Gastrocnemius medialis (tissue), 4 donors: ENCODE measurements around the gene CEP350.

ENCODE experiments used
- CTCF ChIP-seq, 5 experiments: fragments of 450-650 bp in 3 of 5; fragments of 200-600 bp in 2 of 5; sonication (generic) in 2 of 5; IDR thresholded peaks in 4 of 5; conservative IDR thresholded peaks in 1 of 5; 1 replicate in 4 of 5; 2 replicates in 1 of 5; pipeline ENCODE4 v1.5.1; 2016 to 2019; ENCODE audit warnings: antibody characterized with exemption in 5 of 5, mild to moderate bottlenecking in 3 of 5, moderate library complexity in 3 of 5
- POLR2A ChIP-seq, 2 donors: fragments of 450-650 bp; IDR thresholded peaks; one replicate each; pipeline ENCODE4 v1.6.1; 2017; ENCODE audit warnings: antibody characterized with exemption in 2 of 2, mild to moderate bottlenecking in 2 of 2, moderate library complexity in 2 of 2

DNA sequence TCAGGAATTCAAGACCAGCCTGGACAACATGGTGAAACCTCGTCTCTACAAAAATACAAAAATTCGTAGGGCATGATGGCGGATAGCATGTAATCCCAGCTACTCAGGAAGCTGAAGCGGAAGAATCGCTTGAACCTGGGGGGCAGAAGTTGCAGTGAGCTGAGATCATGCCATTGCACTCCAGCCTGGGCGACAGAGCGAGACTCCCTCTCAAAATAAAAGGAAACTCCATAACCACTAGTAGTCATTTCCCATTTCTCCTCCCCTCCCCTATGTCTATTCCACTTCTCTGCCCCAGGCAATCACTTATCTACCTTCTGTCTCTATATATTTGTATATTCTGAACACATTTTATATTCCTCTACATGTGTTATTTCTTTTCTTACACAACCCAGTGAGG is 4.0 kb upstream of the CEP350 start:
- TF ChIP-seq CTCF (IDR thresholded peaks at IDR 0.05 in 4 of 5, conservative IDR thresholded peaks at IDR 0.05 in 1 of 5) (no peak), POLR2A (IDR thresholded peaks at IDR 0.05) (no peak)
